Spleen (tissue), 11 donors: ENCODE measurements around the gene HCN3. TPM values are rescaled to one million over a fixed set of nuclear protein-coding genes. Genes with fewer than 3 reads are reported as not detected.

Experiments
- DNase-seq: peaks from one replicate; pipeline ENCODE4 v3.0.0-alpha.2; 2020
- H3K27ac ChIP-seq, 8 donors: fragments of 200-600 bp; sonication (generic) in 7 of 8; 1 replicate in 4 of 8; 2 replicates in 4 of 8; pipeline versions ENCODE4 v1.5.0 to v1.8.0; 2016 to 2021; ENCODE audit warnings: inconsistent platforms in 4 of 8, mild to moderate bottlenecking in 4 of 8, moderate library complexity in 1 of 8
- H3K27me3 ChIP-seq, 7 donors: fragments of 200-600 bp; sonication (generic) in 6 of 7; replicated peaks in 1 of 7; 1 replicate in 4 of 7; 2 replicates in 3 of 7; pipeline versions ENCODE4 v1.5.0 to v1.8.0; 2016 to 2021; ENCODE audit warnings: inconsistent platforms in 3 of 7, mild to moderate bottlenecking in 1 of 7
- H3K36me3 ChIP-seq, 6 donors: fragments of 200-600 bp; sonication (generic) in 5 of 6; 1 replicate in 4 of 6; 2 replicates in 2 of 6; pipeline versions ENCODE4 v1.5.0 to v1.8.0; 2016 to 2021; ENCODE audit warnings: inconsistent platforms in 2 of 6
- H3K4me1 ChIP-seq, 6 donors: fragments of 200-600 bp; sonication (generic) in 5 of 6; 1 replicate in 3 of 6; 2 replicates in 3 of 6; pipeline versions ENCODE4 v1.5.0 to v1.8.0; 2016 to 2021; ENCODE audit warnings: inconsistent platforms in 3 of 6
- H3K4me3 ChIP-seq, 8 donors: fragments of 200-600 bp; sonication (generic) in 7 of 8; 1 replicate in 4 of 8; 2 replicates in 4 of 8; pipeline versions ENCODE4 v1.5.0 to v1.8.0; 2016 to 2021; ENCODE audit warnings: inconsistent platforms in 4 of 8, mild to moderate bottlenecking in 4 of 8, moderate library complexity in 2 of 8
- H3K9me3 ChIP-seq, 8 donors: fragments of 200-600 bp; sonication (generic) in 7 of 8; 1 replicate in 4 of 8; 2 replicates in 4 of 8; pipeline versions ENCODE4 v1.5.0 to v1.8.0; 2016 to 2021; ENCODE audit warnings: inconsistent platforms in 4 of 8
- CTCF ChIP-seq, 11 experiments: fragments of 200-600 bp in 7 of 11; fragments of 450-650 bp in 4 of 11; sonication (generic) in 4 of 11; IDR thresholded peaks in 8 of 11; conservative IDR thresholded peaks in 3 of 11; 1 replicate in 7 of 11; 2 replicates in 4 of 11; pipeline versions ENCODE4 v1.4.0 to v1.8.0; 2016 to 2021; ENCODE audit warnings: antibody characterized with exemption in 11 of 11, inconsistent platforms in 4 of 11, mild to moderate bottlenecking in 1 of 11
- POLR2A ChIP-seq, 3 donors: fragments of 450-650 bp; IDR thresholded peaks; one replicate each; pipeline ENCODE4 v1.5.1; 2017; ENCODE audit warnings: antibody characterized with exemption in 3 of 3, mild to moderate bottlenecking in 1 of 3
- POLR2AphosphoS5 ChIP-seq, 3 donors: sonication (generic); formaldehyde crosslinking; IDR thresholded peaks; one replicate each; pipeline ENCODE4 v1.5.1; 2017; ENCODE audit warnings: antibody characterized with exemption in 3 of 3
- WGBS, 5 donors: extraction: QIAGEN DNeasy Blood & Tissue Kit in 3 of 5; methylation state at CpG; one replicate each; pipeline versions ENCODE4 v1.1.5 to v1.1.7; 2013 to 2018; 5-methylcytosine and 5-hydroxymethylcytosine counted together
- intact Hi-C: fragments of 100-400 bp; cut with DNase I; formaldehyde crosslinking; loops from one replicate; pipeline ENCODE4 v1.15.0; 2023; ENCODE audit warnings: low total_unique reads
- polyA plus RNA-seq, 3 donors: library from polyadenylated mRNA; stranded (reverse); fragments of 200-250 nt; gene quantifications; one replicate each; pipeline ENCODE4 v1.2.1, GENCODE V29; 2013
- total RNA-seq, 7 donors: library from RNA; depleted of rRNA in 3 of 7; stranded (reverse); fragments of >200 nt in 3 of 7; fragmentation: NEBNext Ultra II Directional in 4 of 7; extraction: Animal tissue kit (Norgen Biotek cat#: 25700) in 4 of 7; gene quantifications; one replicate each; pipeline versions ENCODE4 v1.1.0 to v1.2.1, GENCODE V29; 2016 to 2021
- donor health status: healthy with polysubstance abuse.
- donor health status: DM: no; HTN: no; CAD: no; lungs with moderate emphysema.
- donor health status: DM: no; HTN: no; CAD: no.
- donor health status: Bipolar disorder and iron deficiency.
- donor health status: healthy.
- donor health status: DM: no; HTN: no; CAD: no.
- donor health status: DM: yes; HTN: yes; CAD: no.

HCN3 gene
- total and polyA plus RNA-seq, 10 donors = 0.65 to 3.3 (median 1.5) TPM

GRCh38 chr1:155320661-155321617 is 43.7 kb downstream of the HCN3 start, which contains the start of gene RUSC1:
RUSC1 (plus strand) TSS chr1:155320894; CDS start chr1:155321774, 880 bp downstream.
- Histone ChIP-seq H3K27ac (peak within 1 kb of the TSS in 7 of 8 donors; percentile 34 to 99 (median 66)), H3K4me1 (peaks cover 20 to 60% (median 47%) of the 10 kb centered on the region in 6 donors), H3K36me3 (peaks cover 0 to 38% (median 10%) of the 10 kb centered on the region in 6 donors), H3K4me3 (peak within 1 kb of the TSS; percentile 34 to 93 (median 44)), H3K27me3 (no peaks in the 10 kb centered on the region), H3K9me3 (no peaks in the 10 kb centered on the region)
- TF ChIP-seq POLR2AphosphoS5 (IDR thresholded peaks at IDR 0.05) = peak; percentile 80 to 89 (median 89)
- TF ChIP-seq CTCF (IDR thresholded peaks at IDR 0.05 in 8 of 11, conservative IDR thresholded peaks at IDR 0.05 in 3 of 11) = no peak
- peak; percentile 93 for DNase-seq
- intact Hi-C loops = loop anchor here (10.0 kb wide), 1 partner anchor 46 kb away; the partner anchor contains the start of genes CLK2 and HCN3
- 12 to 23% (median 19%) methylated on average over 39 to 51 of the region's 51 CpGs for WGBS, 5 donors

- H3K4me3 ChIP-seq = peak overlapping the region in 6 of 8 donors; percentile 82 to 97 (median 91)
- peaks cover 20 to 68% (median 48%) of the 10 kb centered on the region in 6 donors for H3K4me1 ChIP-seq
- peaks cover 0 to 34% (median 10%) of the 10 kb centered on the region in 6 donors for H3K36me3 ChIP-seq
- intact Hi-C loops = loop anchor here (10.0 kb wide), 1 partner anchor 47 kb away; the partner anchor contains the start of genes CLK2 and HCN3
- TF ChIP-seq POLR2AphosphoS5 (IDR thresholded peaks at IDR 0.05) (no peak), CTCF (IDR thresholded peaks at IDR 0.05 in 8 of 11, conservative IDR thresholded peaks at IDR 0.05 in 3 of 11) (no peak), POLR2A (IDR thresholded peaks at IDR 0.05) (no peak)
- peak overlapping the region in 6 of 8 donors; percentile 96 to 99 (median 98) for H3K27ac ChIP-seq
- 61 to 75% (median 70%) methylated on average over 24 to 27 of the region's 27 CpGs for WGBS, 5 donors
- no peaks in the 10 kb centered on the region for H3K9me3 ChIP-seq
- H3K27me3 ChIP-seq = no peaks in the 10 kb centered on the region
- DNase-seq = no peak
These were observed 44.6 kb downstream of the HCN3 start for GRCh38 chr1:155321639-155322503.

DNA sequence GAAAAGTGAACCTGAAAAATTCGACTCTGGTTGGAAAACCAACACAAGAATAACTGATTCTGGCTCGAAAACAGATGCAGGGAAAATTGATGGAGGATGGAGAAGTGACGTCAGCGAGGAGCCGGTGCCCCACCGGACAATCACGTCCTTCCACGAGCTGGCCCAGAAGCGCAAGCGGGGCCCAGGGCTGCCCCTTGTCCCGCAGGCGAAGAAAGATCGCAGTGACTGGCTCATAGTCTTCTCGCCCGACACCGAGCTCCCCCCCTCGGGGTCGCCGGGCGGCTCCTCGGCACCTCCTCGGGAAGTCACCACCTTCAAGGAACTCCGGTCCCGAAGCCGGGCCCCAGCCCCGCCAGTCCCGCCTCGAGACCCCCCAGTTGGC is 45.3 kb downstream of the HCN3 start:
- Histone ChIP-seq H3K4me1 (peaks cover 20 to 70% (median 48%) of the 10 kb centered on the region in 6 donors), H3K36me3 (peaks cover 0 to 33% (median 11%) of the 10 kb centered on the region in 6 donors), H3K4me3 (peak overlapping the region; percentile 80 to 97 (median 89)), H3K27me3 (no peaks in the 10 kb centered on the region), H3K27ac (peak overlapping the region; percentile 95 to 99 (median 96)), H3K9me3 (no peaks in the 10 kb centered on the region)
- 1 to 3% (median 2%) methylated on average over 24 to 28 of the region's 28 CpGs for WGBS, 5 donors
- TF ChIP-seq CTCF (IDR thresholded peaks at IDR 0.05 in 8 of 11, conservative IDR thresholded peaks at IDR 0.05 in 3 of 11) = no peak
- TF ChIP-seq POLR2A (IDR thresholded peaks at IDR 0.05) = no peak
- no peak for TF ChIP-seq POLR2AphosphoS5 (IDR thresholded peaks at IDR 0.05)
- DNase-seq = peak; percentile 83
- intact Hi-C loops = loop anchor here (10.0 kb wide), 1 partner anchor 48 kb away; the partner anchor contains the start of genes CLK2 and HCN3
